GM19240 (cell line): Measurements from ENCODE around the gene ROBO1.

ENCODE experiments used
- DNase-seq: peaks from one replicate; pipeline ENCODE4 v3.0.0; 2011; ENCODE audit warnings: low spot score; ENCODE audit not compliant: insufficient read length

Gene ROBO1

DNA sequence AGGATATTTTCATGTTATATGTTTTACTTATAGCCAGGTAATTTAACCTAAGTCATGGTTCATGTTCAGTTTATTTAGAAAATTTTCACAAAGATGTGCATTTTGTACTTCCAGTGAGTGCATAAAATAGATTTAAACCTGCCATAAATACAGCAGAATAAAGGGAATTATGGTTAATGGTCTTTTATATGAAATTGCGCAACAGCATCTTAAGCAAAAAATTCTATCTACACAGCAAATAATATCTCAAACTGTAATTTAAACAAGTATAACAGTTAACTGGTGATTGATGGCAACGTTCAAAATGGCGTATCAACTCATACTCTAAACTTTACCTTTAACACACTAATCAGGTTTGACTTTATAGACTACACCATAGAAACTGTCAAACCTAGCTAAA, 97.6 kb downstream of the ROBO1 start:
- DNase-seq, result no peak

DNA sequence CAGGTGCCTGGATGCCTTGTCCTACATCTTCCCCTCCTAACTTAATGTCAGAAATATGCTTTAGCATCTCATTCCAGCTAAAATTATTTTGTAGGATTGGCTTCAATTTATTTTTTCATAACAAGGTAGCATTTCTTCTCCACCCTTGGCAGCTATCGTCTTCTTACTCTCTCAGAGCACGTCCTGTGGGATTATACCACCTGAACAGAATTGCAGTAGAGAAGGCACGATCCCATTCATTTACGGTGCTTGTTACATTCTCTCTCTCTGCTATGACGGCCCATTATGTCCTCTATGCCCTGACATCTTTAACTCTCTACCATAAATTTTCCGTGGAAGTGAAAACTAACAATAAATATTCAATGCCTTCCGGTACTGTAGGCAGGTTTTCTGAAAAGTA, 103.3 kb downstream of the ROBO1 start:
- no peak for DNase-seq

DNA sequence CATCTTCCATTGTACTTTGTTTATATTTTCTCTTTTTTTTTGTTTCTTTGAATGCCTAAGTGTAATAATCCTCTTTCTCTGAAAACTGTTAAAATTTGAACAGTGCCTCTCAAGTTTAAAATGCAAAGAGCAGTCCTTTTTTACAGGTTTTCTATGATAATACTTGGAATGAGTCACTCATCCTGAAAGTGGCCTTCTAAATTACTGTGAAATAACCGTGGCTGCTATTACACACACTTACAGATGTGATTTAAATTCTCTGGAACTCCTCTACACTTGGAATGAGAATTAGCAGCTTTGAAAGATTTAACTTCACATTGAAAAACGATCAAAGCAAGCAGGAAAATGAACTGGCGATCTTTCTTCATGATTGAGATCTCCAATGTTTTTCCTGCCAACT, 105.9 kb downstream of the ROBO1 start:
- DNase-seq, result no peak

DNA sequence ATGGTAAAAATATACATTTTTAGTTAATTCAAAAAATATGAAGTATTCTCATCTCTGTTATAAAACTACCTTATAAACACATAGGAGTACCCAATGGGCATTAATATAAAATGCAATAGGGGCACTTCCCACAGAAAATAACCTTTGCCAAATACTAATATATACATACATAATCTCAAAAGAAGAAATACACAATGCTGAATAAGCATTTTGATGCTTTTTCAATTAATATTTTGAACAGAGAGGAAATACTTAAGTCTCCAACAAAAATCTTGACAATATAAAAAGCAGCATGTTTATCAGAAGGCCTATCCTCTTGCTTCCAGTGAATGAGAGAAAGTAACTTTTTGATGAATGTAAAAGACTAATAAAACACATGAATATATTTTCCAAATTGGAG, 110.7 kb downstream of the ROBO1 start:
- no peak for DNase-seq

DNA sequence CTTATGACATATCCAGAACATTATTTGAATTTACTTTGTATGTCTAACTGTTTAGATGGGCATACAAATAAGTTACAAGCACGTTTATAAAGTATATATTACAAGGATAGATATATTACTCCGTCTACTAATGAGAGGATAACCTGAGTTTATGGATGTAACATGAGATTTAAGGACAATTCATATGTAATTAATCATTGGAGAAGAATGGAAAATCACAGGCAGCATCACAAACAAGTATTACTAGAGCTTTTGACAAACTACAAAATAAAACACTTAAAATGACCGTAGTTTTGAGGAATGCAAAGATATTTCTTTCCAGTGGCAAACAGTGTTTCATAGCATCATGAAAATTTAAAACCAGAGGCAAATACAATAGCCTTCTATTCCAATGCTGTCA, 113.8 kb downstream of the ROBO1 start:
- DNase-seq, result no peak

DNA sequence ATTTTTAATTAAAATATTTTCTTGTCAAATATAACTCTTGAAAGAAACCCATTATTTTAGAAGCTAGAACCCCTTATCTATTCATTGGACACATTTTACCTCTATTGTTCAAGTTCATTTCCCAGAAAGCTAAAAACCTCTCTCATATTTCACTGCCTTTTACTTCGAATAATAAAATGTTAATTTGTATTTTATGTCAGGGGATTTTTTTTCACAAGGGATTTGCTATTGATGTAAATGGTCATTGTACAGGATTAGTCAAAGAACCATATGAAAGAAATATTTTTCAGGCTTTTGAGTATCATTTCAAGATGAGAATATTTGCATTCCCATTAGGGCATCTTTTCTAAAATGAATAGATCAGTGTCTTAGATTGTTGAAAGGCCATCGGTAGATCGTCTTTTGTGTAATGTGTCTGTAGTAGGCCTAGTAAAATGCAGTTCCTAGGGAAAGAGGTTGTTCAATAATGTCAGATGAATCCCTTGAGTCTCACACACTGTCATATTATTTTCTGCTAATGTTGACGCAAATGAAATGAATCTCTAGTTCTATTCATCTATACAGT, 114.5 kb downstream of the ROBO1 start:
- DNase-seq, result no peak

DNA sequence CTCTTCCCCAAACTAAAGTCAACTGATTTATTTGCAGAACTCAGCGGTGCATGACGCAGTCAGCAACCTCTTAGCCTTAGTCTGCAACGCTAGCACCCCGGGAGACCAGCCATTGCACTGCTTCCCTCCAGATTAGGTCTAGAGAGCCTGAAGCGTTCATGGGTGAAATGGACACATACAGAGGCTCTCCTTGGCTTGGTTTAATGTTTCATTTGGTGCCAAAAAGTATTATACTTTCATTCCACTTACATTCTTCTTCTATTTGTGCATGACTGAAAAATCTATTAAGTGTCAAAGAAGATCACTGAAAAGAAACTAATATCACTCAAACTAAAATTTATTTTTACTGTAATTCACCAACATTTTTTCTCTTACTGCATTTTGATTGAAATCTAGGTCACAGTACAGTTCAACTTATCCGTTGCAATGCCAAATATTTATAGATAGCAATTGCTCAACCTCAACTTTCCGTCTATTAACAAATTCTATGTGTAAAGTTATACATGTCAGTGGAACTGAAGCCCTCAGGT, 116.2 kb downstream of the ROBO1 start:
- DNase-seq, result no peak

DNA sequence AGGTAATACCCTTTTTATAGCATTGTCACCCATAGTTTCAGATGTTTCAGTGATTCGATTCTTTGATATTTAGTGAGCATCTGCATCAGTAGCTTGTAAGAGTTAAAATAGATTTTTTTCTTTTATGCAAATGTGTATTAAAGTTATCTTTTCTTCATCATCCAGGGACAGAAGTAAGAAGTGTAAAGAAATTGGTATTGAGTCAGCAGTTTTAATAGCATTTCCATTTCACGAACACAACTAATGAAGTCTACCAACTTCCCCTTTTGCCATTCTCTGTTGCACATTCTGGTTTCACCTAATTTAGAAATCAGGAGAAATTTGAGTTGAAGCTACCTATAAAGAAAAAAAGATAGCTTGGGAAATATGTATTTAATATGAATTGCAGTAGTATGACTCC, 127.9 kb downstream of the ROBO1 start:
- DNase-seq, result no peak

DNA sequence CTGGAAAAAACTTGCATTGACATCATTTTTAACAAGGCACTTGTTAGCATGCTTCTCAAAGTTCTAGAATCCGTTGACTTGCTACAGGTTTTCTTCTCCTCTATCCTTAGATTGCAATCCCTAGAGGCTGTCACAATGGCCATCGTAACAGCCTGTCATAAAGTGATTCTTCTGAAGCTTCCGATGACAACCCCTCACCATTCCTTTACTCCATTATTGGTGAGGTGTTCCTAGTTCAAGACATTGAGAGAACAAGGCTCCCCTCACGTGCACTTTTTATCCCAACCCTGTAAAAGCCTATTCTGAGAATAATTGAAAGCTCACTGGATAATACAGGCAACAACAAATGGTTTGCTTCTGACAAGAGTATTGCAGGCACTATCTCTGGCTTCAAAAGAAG, 131.4 kb downstream of the ROBO1 start:
- DNase-seq, result no peak

DNA sequence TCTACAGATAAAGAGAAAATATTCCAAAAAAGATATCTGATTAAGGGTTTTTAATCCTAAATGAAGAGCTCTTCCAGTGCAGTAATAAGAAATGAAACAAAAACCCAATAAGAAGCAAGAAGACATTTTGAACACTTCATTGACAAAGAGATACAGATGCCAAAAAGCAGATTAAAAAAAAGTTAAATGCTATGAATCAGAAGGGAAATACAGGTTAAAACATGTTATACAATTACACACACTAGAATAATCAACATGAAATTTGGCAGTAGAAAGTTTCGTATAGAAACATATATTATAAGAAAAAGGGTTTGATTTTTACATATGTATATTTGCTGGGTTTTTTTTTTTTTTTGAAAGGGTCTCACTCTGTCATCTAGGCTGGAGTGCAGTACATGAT, 135.0 kb downstream of the ROBO1 start:
- DNase-seq, result no peak

DNA sequence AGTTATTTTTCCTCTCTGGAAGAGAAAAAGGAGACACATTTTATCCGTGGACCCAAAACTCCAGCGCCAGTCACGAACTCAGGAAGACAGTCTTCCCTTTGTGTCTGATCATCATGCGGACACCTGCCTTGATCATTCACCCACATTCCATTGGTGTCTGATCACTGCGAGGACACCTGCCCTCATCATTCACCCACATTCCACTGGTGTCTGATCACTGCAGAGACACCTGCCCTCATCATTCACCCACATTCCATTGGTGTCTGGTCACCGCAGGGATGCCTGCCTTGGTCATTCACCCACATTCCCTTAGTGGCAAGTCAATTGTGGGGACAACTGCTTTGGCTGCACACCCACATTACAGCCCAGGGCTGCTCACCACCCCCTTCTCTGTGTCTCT, 148.9 kb downstream of the ROBO1 start:
- DNase-seq, result no peak

DNA sequence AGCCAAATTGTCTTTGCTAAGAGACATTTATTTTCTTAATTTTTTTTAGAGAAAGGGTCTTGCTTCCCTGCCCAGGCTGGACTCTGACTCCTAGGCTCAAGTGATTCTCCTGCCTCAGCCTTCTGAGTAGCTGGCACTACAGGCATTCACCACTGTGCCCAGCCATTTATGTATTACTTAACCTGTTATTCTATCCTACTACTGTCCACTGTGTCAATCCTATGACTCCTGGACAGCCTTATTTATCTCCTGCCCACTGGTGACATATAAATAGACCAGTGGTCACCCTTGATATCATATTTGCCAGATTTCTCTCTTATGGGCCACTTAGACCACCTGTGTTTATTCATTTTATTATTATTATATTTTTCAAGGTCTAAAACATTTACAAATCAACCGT, 161.4 kb downstream of the ROBO1 start:
- no peak for DNase-seq

DNA sequence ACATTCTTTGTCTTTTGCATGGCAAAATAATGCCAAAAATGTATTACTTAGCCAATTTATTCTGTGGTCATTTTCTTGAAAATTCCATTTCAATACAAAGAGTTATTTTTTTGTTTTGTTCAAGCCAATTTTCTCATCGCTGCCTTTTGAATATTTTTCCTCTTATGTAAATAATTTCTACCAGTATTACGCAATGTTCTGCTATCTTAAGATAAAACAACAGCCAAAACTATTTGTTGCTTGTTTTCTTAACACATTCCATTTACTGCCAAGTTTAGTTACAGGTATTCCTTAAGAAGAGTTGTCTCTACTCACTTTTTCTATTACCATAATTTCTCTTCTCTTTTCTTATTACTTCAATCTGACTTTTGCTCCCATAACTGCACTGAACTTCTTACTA, 163.1 kb downstream of the ROBO1 start:
- no peak for DNase-seq

DNA sequence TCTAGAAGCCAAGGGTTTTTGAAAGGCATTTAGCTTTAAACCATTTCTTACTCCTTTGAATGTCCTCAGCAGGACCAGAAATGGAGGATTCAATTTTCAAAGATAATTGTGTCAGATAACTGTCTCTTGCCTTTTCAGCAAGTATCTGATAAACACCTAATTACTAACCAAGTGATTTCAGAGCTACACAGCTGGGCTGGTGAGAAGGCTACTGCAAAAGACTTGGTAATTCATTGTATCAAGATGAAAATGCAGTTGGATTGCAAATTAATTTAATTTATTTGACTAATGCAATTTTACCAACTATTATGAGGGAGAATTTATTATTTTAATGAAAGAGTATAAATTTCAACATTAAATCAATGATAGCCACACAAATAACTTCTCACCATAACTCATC, 165.4 kb downstream of the ROBO1 start:
- DNase-seq, result no peak

DNA sequence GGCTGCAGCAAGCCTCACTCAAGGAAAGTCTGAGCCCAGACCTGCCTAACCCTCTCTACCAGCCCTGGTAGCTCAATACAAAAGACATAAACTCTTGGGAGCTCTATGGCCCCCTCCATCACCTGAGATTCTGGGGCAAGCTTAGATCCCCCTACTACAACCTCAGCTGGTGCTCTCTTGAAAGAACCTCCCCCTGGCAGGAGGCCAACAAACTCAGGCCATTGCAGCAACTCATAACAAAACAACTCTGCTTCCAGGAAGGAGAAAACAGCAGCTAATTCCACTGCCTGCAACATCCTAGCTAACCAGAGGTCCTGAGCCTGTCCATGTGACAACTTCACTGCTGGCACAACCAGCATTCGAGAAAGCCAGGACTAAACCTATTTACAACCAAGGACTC, 169.2 kb downstream of the ROBO1 start:
- no peak for DNase-seq

DNA sequence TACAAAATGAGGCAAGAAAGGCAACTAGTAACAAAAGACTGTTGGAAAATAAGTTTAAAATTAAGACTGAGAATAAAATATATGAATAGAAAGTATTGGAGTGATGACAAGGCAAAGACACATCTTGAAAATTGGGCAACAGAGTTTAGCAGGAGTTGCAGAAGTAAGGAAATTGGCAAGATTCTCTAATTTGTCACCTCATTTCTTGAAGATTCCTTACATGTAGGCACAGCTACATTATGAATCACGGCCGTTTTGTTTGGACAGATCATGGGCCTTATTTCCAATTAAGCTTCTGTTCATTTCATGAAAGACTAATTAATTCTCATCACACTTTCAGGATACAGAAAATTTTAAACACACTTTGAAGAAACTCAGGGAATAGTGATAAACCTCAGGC, 170.1 kb downstream of the ROBO1 start:
- no peak for DNase-seq

DNA sequence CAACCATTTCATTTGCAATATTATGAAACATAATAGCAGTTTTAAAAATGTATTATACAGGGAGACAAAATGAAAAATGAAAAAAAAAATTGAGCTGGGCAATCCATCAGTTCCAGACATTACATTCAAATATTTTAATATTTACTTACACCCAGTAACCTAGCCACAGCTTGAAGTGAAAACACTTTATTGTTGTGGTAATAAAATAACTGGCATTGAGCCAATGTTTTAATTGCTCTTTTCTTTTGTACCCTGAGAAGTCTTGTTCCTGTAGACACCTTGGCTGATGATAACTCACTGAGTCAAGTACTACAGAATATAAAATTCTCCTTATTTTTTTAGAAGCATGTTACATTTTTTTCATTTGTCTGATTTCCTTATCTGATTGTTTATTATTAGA, 180.6 kb downstream of the ROBO1 start:
- no peak for DNase-seq

DNA sequence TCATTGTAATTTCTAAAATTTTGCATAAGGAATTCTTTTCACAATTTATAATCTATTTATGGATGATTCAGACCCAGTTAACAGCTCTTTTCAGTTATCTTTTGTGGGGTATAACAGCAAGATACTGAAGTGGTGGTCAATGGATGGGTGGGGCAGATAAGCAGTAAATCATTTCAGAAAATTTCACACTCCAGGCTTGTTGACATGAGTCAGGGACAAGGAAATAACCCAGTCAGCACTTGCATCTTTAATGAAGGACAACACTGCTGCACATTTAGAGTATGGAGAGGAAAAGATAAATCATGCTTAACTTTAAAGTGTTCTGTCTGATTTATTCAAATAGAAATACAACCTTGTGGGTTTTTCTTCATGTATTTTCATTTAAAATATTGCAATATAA, 181.6 kb downstream of the ROBO1 start:
- DNase-seq, result no peak

DNA sequence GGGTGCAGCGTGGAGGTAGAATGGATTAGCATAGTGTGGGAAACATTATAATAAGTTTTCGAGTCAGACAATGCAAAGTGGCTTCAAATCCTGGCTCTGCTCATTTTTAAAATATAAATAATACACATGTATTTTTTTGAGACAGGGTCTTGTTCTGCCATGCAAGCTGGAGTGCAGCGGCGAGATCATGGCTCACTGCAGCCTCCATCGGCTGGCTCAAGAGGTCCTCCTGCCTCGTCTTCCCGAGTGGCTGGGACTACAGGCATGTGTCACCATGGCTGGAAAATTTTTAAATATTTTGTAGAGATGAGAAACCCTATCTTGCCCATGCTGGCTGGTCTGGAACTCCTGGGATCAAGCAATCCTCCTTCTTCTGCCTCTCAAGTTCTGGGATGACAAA, 194.9 kb downstream of the ROBO1 start:
- no peak for DNase-seq

DNA sequence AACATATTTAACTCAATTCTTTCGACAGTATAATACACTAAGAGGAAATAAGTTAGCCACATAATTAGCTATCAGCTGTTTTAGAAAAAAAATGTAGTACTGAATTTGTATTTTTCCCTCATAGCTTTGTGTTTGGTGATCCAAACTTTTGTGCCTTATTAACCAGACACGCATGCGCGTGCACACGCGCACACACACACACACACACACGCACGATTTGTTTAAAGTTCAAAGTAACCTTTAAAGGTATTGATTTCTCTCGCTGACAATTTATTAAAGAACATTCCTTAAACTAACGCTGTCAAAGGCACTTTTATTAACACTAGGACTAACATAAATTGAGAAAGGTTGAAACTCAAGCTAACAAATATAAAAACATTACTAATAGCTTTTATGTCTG, 198.9 kb downstream of the ROBO1 start:
- DNase-seq, result no peak

DNA sequence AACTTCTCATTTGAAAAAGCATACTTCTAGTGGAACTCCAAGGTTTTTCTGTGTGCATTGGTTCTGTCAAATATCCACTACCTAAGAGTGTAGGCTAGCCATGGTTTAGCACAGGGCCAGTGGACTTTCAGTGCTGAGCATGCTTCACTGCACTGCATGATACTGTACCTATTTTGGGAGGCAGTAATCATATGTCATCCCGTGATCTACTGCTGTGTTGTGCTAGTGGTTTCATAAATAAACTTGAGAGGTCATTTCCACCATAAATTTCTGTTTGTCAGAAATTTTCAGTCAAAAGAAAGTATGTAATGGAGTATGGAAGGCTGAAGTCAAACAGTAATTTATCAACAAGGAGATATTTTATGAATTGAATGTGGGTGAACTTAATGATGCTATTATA, 203.6 kb downstream of the ROBO1 start:
- DNase-seq, result no peak

DNA sequence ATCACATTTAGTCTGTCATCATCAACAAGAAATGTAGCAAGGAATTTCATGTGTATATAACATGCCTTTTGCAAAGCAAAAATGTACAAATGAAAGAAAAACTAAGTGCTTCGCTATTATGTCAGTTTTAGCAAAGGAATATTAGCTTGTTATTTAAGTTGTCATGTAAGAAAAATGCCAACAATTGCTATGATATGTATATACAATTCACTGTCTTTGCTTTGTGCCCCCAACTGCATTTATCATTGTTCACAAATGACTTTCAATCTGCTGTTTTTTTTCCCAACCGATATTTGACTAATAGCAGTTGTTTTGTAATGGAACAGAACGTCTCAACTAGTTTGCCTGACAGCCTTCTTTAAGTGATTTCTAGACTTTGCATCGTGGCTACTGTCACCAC, 207.1 kb downstream of the ROBO1 start:
- no peak for DNase-seq

DNA sequence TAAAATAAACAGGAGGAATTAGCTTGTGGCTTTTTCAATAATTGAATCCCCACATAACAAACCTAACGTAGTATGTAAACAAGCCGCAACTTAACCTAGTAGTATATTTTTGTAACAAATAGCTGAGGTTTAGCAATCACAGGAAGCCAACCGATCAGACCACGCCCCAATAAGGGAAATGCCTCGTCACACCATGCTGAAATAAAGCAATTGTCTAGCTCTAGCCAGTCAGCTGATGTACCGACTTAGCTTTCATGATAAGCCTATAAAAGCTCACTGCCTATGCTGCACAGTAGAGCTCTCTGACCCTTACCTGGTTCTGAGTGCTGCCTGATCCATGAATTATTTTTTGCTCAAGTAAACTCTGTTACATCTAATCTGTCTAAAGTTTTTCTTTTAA, 208.9 kb downstream of the ROBO1 start:
- no peak for DNase-seq

DNA sequence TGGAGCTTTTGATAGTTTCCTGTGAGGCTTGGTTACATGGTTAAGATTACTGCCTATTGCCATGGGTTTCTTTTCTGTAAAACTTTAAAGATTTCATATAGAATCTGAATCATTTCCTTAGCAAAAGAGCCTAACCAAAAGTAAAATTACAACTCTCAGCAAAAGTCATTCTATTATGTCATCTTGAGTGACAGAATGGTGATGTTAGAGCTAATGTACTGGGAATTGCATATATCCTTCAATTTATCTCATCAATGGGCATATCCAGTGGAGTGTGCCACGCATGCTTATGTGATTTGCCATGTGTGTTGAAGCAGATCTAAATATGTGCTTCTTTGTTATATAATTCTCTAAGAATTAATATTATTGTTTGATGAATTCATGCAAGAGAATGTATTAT, 212.1 kb downstream of the ROBO1 start:
- DNase-seq, result no peak
